Heart left ventricle (tissue), 13 donors: ENCODE results near the gene PTPRN2.

Source experiments
- CTCF ChIP-seq, 12 donors: fragments of 200-600 bp; sonication (generic) in 4 of 12; IDR thresholded peaks; one replicate each; pipeline versions ENCODE4 v1.5.0 to v1.8.0; 2018 to 2022; ENCODE audit warnings: antibody characterized with exemption in 12 of 12, mild to moderate bottlenecking in 5 of 12
- POLR2A ChIP-seq, 2 donors: fragments of 450-650 bp; IDR thresholded peaks; one replicate each; pipeline ENCODE4 v1.6.1; 2017; ENCODE audit warnings: antibody characterized with exemption in 2 of 2, mild to moderate bottlenecking in 2 of 2, moderate library complexity in 2 of 2
- donor health status: ischemic (EF 13 %, LVEDD 7.1; RV severe dilation, severe dysfunction).
- donor health status: DM: no; HTN: yes; CAD: no.
- donor health status: DM: no; HTN: no; CAD: no.
- donor health status: ischemic (EF 25% LVEDD 6.9; RV normal size, moderate dysfunction).
- donor health status: ischemic (EF 25% LVEDD 5.7; RV mildly dilated, moderate dysfunction).
- donor health status: ischemic (EF 35%, LVEDD 5.7; RV mildly dilated, moderate dysfunction).
- donor health status: nonischemic (EF 11% LVEDD 7.7; RV severe dilation, severe dysfunction).
- donor health status: DM: yes; HTN: yes; CAD: no.
- donor health status: PGD.
- donor health status: ischemic (EF 29% LVEDD 5.4; RV normal size, mild dysfunction).
- donor health status: nonischemic (EF 23%, LVEDD 6.1; RV moderate dilation, normal function).

GRCh38 chr7:157874208-157874816 is 713.3 kb downstream of the PTPRN2 start:
- no peak for TF ChIP-seq CTCF (IDR thresholded peaks at IDR 0.05)
- no peak for TF ChIP-seq POLR2A (IDR thresholded peaks at IDR 0.05)
